Measurements from ENCODE around the gene TRIOBP. TPM values are rescaled to one million over a fixed set of nuclear protein-coding genes. Genes with fewer than 3 reads are reported as not detected.

TRIOBP gene
- total RNA-seq, 1 experiment from 2014 or later, result 170 TPM

- Histone ChIP-seq H3K4me3 (no peak overlapping the region), H3K36me3 (ENCODE audit: low read depth) (peaks cover 69% of the 10 kb centered on the region), H4K20me1 (ENCODE audit: insufficient read depth) (peaks cover 4% of the 10 kb centered on the region; the same call in 1 of the 2 replicates), H3K4me2 (no peak overlapping the region), H2AFZ (no peak overlapping the region), H3K27me3 (ENCODE audit: insufficient read depth, low read depth) (no peaks in the 10 kb centered on the region), H3K27ac (no peak overlapping the region), H3K9me3 (ENCODE audit: insufficient read depth, low read depth) (no peaks in the 10 kb centered on the region), H3F3A (ENCODE audit: insufficient read depth, low read depth) (peaks cover 66% of the 10 kb centered on the region), H3K4me1 (replicated peaks; ENCODE audit: insufficient read depth) (peaks cover 56% of the 10 kb centered on the region), H3K9me2 (ENCODE audit: insufficient read depth) (no peaks in the 10 kb centered on the region), H3K79me2 (ENCODE audit: low read depth) (peaks cover 55% of the 10 kb centered on the region)
- no peak for DNase-seq
- ChIA-PET POLR2A (ENCODE audit: unreplicated experiment) (no interaction called here), CTCF (no interaction called here)
- no TSS peak for BruUV-seq (replicated peaks)
- intact Hi-C loops (cut with micrococcal nuclease; ENCODE audit: unreplicated experiment), result loop anchor here (10.0 kb wide), 1 partner anchor 214 kb away; no protein-coding TSS in a partner anchor
- TF ChIP-seq CTCF (conservative IDR thresholded peaks at IDR 0.05) (no peak), EZH2 (IDR thresholded peaks at IDR 0.05; ENCODE audit: low read depth) (no peak)
These were observed 61.8 kb downstream of the TRIOBP start for GRCh38 chr22:37758694-37759093.

GRCh38 chr22:37759281-37759680 lies 62.4 kb downstream of the TRIOBP start:
- ChIA-PET CTCF (no interaction called here), POLR2A (ENCODE audit: unreplicated experiment) (no interaction called here)
- peaks cover 71% of the 10 kb centered on the region for H3K36me3 ChIP-seq (ENCODE audit: low read depth)
- intact Hi-C loops (cut with micrococcal nuclease; ENCODE audit: unreplicated experiment), result loop anchor here (10.0 kb wide), 1 partner anchor 214 kb away; no protein-coding TSS in a partner anchor
- peaks cover 55% of the 10 kb centered on the region for H3K79me2 ChIP-seq (ENCODE audit: low read depth)
- no peak overlapping the region for H3K4me2 ChIP-seq
- H3F3A ChIP-seq (ENCODE audit: insufficient read depth, low read depth), result peaks cover 65% of the 10 kb centered on the region
- peaks cover 4% of the 10 kb centered on the region; the same call in 1 of the 2 replicates for H4K20me1 ChIP-seq (ENCODE audit: insufficient read depth)
- no TSS peak for BruUV-seq (replicated peaks)
- TF ChIP-seq EZH2 (IDR thresholded peaks at IDR 0.05; ENCODE audit: low read depth) (no peak), CTCF (conservative IDR thresholded peaks at IDR 0.05) (no peak)
- no peak overlapping the region for H3K27ac ChIP-seq
- no peaks in the 10 kb centered on the region for H3K9me2 ChIP-seq (ENCODE audit: insufficient read depth)
- H3K9me3 ChIP-seq (ENCODE audit: insufficient read depth, low read depth), result no peaks in the 10 kb centered on the region
- no peak for DNase-seq
- H3K4me1 ChIP-seq (replicated peaks; ENCODE audit: insufficient read depth), result peaks cover 50% of the 10 kb centered on the region
- H3K27me3 ChIP-seq (ENCODE audit: insufficient read depth, low read depth), result no peaks in the 10 kb centered on the region
- no peak overlapping the region for H2AFZ ChIP-seq
- H3K4me3 ChIP-seq, result no peak overlapping the region

GRCh38 chr22:37760152-37760551 lies 63.3 kb downstream of the TRIOBP start:
- Histone ChIP-seq H3K9me2 (ENCODE audit: insufficient read depth) (no peaks in the 10 kb centered on the region), H3K36me3 (ENCODE audit: low read depth) (peaks cover 71% of the 10 kb centered on the region), H3F3A (ENCODE audit: insufficient read depth, low read depth) (peaks cover 61% of the 10 kb centered on the region), H3K4me2 (no peak overlapping the region), H3K27ac (peak overlapping the region; percentile 72), H3K4me3 (no peak overlapping the region), H3K27me3 (ENCODE audit: insufficient read depth, low read depth) (no peaks in the 10 kb centered on the region), H3K9me3 (ENCODE audit: insufficient read depth, low read depth) (no peaks in the 10 kb centered on the region), H2AFZ (no peak overlapping the region), H3K79me2 (ENCODE audit: low read depth) (peaks cover 47% of the 10 kb centered on the region), H4K20me1 (ENCODE audit: insufficient read depth) (peaks cover 4% of the 10 kb centered on the region; the same call in 1 of the 2 replicates), H3K4me1 (replicated peaks; ENCODE audit: insufficient read depth) (peaks cover 42% of the 10 kb centered on the region)
- no peak for DNase-seq
- BruUV-seq (replicated peaks), result no TSS peak
- intact Hi-C loops (cut with micrococcal nuclease; ENCODE audit: unreplicated experiment), result no loop called here
- TF ChIP-seq CTCF (conservative IDR thresholded peaks at IDR 0.05) (no peak), EZH2 (IDR thresholded peaks at IDR 0.05; ENCODE audit: low read depth) (no peak)
- ChIA-PET POLR2A (ENCODE audit: unreplicated experiment) (no interaction called here), CTCF (no interaction called here)

Data from PC-9 (cell line).